A172 (cell line): Measurements from ENCODE around the gene AK1. TPM values are rescaled to one million over a fixed set of nuclear protein-coding genes. Genes with fewer than 3 reads are reported as not detected.
"Not testable (repeated sequence)": the region's sequence is repeated elsewhere in the genome, so short reads cannot be mapped to it uniquely, and the experiment has no call there.

Source experiments
- DNase-seq: peaks from one replicate; pipeline ENCODE4 v3.0.0-alpha.2; 2015; ENCODE audit warnings: low spot score
- total RNA-seq: library from RNA; depleted of rRNA; stranded (reverse); fragments of >200 nt; shearing (Covaris generic); gene quantifications from 2 replicates; pipeline ENCODE4 v1.2.3, GENCODE V29; 2014

Gene AK1
- total RNA-seq, 1 experiment from 2014 or later, result 173 TPM

DNA sequence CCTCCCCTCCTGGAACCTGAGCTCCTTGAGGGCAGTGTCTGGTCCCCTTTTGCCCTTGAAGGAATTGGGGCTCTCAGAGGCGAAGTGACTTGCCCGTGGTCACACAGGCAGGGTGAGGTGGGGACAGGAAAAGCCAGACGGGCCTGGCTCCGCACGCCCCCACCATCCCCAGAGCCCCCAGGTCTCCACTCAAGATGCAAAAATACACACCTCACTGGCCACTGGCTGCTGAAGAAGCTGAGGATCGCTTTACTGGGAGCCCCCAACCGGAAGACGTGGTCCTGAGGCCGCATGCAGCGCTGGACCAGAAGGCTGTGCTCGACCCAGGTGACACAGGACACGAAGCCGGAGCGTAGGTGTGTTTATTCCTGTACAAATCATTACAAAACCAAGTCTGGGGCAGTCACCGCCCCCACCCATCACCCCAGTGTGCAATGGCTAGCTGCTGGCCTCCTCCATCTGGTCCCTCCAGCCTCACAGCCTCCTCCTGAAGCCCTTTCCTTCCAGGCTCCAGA lies 7.6 kb upstream of the AK1 start:
- no peak for DNase-seq

DNA sequence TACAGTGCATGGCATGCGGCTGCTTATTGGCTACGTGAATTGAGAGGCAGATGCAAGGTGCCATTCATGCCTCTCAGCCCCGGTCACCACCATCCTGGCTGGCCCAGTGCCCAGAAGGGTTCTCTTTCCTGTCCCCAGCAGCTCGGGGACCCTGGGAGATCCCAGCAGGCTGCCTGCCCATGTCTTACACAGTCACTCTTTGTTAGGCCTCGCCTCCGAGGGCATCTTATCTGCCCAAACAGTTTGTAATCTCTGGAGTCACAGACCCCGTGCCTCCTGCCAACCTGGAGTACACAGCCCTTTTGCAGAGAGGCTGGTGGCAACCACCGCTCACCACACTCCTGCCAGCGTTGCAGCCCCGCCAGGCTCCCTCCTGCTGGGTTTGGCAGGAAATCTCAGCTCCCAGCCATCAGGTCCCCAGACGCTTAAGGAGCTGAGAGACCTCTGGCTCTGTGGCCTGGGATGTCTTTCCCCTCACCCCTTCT lies 7.0 kb upstream of the AK1 start:
- DNase-seq, result peak; percentile 80

DNA sequence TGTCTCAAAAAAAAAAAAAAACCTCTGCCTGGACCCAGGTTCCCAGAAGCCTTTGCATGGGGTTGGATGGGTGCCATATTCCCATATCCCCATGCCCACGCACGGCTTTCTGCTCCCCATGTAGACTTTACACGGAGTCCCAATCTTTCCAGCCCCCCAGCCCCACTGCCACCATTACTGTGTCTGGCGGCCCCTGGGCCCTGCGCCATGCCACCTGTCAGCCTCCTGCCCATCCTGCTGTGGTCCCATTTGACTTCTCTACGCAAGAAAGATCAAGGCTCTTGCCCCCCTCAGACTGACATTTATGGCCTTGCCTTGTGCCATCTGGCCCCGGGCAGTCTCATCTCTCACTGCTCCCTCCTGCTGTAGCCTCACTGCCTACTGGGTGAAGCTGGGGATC lies 6.5 kb upstream of the AK1 start:
- no peak for DNase-seq

DNA sequence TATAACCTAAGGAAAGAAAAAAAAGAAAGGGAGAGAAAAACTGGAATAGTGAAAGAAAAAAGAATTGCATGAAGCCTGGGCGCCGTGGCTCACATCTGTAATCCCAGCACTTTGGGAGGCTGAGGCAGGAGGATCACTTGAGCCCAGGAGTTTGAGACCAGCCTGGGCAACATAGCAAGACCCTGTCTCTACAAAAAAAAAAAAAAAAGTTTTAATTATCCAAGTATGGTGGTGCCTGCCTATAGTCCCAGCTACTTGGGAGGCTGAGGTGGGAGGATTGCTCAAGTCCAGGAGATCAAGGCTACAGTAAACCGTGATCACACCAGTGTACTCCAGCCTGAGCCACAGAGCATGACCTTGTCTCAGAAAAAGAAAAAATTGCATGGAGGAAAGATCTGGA lies 4.2 kb upstream of the AK1 start:
- not testable (repeated sequence) for DNase-seq

DNA sequence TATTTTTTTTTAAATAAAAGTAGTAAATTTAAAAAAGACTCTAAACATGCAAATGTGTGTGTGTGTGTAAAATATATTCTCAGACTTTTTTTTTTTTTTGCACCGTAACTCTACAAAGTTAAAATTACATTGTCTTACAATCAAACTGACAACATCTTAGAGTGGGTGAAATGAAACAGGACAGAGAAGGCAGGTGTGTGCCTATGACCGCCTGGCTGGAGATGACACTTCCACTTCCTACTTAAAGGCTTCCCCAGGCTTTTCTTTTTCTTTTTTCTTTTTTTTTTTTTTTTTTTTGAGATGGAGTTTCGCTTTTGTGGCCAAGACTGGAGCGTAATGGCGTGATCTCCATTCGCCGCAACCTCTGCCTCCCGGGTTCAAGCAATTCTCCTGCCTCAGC lies 2.7 kb upstream of the AK1 start:
- no peak for DNase-seq

DNA sequence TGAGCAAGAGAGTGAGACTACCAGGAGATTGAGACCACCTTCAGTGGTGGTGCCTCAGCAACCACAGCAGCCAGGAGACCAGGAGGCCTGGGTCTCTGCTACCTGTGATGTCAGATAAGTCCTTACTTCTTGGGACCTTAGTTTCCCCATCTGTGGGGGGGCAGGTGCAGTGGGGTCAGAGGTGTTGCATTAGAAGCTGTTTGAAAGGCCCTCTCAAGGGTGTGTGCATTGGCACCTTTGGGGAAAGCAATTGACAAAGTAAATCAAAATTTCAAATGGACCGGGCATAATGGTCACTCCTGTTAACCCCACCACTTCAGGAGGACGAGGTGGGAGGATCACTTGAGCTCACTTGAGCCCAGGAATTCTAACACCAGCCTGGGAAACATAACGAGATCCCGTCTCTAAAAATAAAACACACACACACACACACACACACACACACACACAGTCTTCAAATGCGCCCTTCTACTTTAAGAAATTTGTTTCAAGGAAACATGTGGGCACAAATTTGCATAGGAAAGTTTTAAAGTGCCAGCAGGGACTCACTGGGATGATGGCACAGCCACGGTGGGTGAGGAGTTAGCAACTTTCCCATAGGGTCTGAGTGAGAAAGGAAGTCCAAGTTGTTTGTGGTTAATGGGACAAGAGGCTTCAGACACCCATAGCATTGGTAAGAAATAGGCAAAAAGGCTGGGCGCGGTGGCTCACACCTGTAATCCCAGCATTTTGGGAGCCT lies 1.3 kb upstream of the AK1 start:
- DNase-seq, result no peak

DNA sequence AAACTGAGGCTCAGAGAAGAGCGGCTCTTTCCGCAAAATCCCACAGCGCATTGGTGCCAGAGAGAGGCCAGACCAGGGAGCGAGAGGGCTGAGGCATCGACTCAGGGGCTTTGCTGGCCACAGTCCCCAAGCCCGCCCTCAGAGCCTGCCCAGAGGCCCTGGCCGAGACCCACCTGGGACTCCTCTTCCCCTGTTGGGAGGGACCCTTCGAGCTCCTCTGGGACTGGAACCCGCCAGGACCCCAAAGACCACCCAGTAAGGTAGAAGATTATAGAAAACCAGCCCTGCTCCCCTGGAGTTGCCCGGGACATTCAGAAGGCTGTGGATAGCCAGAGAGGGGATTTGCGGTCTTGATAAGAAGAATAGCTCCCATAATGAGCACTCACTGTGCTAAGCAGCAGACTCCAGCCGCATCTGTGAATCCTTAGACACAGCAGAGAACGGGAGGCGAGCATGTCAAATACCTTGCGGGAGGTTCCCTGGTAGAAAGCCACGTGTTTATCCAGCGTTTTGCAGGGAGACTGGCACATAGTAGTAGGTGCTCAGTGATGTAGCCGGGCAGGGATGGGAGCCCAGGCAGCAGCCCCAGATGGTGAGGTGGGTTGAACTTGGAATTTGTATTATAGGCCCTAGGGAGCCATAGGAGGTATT lies 651 bp upstream of the AK1 start:
- DNase-seq, result no peak

DNA sequence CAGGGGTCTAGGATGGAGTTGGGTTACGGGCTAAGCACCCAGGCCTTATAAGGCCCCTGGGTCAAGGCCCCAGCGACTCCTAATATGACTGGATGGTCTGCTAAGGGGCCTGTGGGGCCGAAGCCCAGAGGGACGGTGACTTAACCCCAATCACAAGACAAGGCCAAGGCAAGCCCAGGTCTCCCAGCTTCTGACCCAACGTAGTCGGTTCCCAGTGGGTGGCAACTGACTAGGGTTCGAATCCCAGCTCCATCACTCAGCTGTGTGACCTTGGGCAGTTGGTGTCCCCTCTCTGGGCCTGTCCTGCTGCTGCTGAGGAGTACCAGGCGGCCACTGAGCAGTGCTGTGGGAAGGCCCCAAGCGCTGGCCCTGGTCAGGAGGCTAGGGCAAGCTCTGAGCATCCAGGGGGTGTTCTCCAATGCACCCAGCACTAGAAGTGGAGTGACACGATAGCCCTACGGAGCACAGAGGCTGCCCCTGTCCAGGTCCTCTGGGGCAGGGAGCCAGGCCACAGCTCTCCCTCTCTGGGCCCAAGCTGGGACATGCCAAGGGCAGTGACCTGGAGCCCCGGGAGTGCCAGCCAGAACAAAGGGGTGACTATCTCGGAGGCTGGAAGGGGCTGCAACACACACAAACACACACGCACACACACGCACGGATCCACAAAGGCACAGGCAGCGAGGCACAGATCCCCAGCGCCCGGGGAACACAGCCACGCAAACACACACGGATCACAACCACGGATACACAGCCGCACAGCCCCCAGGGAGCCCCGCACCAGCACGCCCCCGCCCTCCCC lies 512 bp downstream of the AK1 start:
- DNase-seq, result no peak

DNA sequence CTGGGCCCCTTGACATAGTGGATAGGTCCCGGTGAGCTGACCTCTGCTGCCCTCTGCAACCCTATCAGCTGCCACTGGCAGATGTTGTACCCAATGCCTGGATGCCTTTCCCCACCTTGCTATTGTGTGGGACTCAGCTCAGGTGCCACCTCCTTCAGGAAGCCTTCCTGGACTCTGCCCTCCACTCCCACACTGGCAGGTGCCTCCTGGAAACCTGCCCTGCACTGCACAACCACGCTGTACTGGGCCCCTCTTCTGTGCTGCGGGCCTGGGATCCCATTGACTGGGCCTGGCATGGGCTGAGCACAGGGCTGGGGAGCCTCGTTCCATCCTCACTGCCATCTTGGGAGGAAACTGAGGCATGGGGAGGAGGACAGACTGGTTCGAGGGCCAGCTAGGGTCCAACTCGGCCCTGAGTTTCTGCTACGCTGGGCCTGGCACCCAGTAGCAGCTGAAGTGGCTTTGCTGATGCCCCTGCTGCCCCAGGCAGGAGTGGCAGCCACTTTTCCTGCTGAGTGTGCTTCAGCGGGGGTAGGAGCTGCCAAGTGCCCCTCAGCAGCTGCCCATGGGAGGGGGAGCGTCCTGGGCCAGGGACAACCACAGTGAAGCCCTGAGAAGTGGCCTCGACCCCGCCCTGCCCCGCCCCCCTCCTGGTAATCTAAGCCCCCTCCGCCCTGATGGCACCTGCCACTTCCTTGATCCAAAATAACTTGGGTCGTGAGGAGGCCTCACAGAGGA lies 1.3 kb downstream of the AK1 start:
- DNase-seq, result no peak

DNA sequence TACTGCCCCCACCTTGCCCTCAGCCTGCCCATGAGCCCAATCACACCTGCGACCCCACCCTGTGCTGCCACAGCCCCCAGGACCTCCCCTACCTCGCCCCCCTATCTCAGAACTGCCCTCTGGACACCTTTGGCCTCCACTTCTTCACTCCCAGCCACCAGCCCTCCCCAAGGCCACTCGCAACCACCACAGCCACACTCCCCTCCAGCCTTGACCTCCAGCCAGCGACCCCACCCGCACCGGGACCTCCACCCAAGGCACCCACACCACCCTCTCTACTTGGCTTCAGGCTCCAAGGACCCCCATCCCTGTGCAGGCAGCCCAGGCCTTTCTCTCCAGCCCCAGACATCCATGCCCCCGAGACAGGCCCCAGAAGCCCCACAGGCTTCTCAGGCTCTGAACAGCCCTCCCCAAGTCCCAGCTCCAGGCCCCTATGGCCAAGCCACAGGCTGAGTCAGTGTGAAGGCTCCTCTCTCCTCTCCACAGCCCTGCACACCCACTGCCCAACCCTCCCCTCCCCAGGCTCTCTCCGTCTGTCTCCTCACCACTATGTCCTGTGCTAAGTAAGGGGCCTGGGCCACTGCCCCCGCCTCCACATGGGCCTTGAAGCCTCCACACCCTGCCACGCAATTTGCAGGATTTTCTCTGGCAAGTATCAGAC lies 2.0 kb downstream of the AK1 start:
- peak; percentile 54 for DNase-seq

DNA sequence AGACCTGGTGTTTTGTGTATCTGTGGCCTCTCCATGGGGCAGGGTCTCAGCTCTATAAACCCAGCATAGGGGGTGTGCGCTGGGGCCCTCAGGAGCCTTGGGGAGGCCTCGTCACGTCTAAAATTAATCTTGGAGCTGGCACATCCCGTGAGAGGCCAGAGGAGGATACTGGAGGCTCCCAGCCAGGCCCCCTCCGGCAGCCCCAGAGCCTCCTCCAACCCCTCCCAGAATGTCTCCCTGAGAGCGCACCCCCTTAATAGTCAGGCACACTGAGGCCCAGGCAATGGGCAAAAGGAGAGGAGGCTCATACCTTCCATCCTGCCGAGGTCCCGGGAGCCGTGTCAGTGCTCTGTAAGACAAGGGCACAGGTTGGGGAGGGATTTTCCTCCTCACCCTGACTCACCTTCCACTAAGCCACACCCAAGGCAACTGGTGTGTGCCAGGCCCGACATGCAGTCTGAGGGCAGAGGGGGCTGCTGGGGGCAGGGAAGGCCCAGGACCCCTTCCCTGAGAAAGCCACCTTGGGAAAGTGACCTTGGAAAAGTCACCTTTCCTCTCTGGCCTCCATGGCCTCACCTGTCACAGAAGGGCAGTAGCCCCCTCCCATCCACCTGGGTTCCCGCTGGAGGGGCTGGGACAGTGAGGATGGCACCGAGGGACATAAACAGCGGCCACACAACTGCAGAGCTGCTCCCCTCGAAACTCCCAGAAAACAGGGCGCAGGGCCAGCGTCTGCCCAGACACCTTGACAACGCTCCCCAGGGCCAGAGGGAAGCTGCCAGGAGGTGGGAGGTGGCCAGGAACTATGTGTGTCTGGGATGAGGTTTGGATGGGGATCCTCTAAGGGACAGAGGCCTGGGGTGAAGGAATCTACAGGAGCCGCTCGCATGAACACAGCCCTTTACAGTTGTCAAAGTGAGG lies 2.9 kb downstream of the AK1 start:
- DNase-seq, result peak; percentile 74

DNA sequence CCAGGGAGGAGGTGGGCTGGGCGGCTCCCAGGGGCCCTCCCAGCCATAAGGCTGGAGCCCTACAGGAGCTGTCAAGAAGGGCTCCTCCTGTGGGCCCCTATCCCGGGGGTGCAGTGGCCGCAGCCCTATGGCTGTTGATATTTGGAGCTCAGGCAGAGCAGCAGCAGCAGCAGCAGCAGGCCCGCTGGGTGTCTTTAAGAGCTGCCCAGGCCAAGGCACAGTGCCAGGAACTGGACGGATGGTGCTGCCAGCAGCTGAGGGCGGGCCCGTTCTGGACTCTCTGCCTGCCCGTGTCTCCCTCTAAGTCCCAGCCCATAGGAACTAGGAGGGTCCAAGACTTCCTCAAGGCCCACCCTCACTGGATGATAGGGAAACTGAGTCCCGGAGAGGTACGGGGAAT lies 3.6 kb downstream of the AK1 start:
- peak; percentile 71 for DNase-seq

DNA sequence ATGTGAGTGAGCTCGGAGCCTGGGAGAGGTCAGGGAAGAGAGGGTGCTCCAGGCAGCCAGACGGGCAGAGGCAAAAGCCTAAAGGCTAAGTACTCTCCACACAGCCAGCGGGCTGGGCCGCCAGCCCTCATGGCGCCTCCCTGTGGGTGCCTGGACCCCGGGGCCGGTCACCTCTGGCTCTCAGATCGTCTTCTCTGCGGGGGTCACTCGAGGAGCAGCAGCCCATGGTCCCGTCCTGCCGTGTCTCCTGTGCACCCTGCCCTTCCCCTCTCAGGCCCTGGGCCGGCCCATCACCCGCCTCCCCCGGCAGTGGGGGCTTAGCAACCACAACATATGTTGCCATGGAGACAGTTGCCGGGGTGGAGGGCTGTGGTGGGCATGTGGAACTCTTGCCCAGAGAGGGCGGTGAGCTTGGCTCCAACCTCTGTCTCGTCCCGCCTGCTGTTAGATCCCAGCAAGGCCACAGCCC lies 4.2 kb downstream of the AK1 start:
- DNase-seq, result no peak

DNA sequence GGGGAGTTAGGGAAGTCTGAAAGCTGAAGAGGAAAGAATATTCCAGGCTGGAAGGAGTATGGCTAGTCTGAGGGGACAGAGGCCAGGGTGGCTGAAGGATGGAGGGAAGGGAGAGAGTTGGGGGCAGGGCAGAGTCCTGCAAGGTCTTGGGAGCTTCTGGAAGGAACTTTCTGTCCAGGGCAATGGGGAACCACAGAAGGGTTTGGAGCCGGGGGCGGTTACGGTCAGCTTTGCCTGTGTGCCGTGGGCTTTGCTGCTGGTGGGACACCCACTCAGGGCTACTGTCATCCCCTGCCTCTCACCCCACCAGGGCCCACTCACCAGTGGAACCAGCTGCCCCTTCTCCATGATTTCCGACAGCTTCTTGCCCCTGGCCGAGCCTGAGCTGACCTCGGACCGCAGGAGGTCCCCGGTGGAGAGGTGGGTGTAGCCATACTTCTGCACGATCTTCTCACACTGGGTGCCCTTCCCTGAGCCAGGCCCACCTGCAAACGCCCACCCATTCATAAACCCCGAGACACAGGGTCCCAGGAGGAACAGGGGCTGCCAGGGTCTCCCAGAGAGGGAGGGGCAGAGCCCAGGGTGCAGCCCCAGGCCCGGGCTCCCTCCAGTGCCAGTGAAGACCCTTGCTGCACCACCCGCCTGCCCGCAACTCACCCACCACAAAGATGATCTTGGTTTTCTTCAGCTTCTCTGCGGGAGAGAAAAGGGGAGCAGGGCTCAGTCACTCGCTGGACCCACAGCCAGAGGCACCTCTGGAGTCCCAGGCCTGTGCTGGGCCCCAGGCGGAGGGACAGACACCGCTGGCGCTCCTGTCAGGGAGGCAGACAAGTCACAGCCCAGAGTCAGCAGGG lies 4.9 kb downstream of the AK1 start:
- DNase-seq, result no peak

DNA sequence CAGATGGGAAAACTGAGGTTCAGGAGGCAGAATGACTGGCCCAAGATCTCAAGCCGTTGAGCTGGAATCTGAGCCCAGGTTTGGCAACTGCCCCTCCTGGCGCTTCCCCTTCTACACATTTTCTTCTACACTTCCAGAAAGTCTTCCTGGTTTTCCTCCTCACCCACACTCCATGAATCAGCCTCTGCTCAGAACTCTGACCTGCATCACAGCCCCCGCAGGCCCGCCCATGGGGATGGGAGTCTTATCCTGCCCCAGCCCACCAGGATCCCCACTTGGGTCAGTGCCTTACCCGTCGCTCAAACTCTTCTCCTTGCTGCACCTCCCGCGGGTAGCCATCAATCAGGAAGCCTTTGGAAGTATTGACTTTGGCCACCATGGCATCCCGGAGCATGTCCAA lies 5.9 kb downstream of the AK1 start:
- DNase-seq, result no peak

DNA sequence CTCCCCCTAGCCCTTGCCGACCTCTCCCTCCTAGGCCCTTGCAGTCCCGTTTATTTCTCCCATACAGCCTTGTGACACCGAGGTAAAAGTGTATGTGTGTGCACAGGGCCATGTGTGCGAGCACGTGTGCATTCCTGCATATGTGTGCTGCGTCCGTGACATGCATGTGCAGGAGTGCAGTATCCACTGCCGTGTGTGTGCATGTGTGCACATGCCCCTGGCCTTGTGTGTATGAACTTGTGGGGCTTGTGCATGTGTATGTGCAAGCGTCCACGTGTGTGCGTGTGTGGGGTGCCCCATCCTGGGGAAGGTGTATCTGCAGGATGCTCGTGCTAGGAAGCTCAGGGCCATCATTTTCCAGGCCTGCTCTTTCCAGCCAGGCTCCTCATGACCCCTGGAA lies 6.6 kb downstream of the AK1 start:
- no peak for DNase-seq

DNA sequence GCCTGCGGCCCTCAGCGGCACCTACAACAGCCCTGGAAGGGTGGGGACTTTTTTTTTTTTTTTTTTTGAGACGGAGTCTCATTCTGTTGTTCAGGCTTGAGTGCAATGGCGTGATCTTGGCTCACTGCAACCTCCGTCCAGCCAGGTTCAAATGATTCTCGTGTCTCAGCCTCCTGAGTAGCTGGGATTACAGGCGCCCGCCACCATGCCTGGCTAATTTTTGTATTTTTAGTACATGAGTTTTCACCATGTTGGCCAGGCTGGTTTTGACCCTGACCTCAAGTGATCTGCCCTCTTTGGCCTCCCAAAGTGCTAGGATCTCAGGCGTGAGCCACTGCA lies 7.4 kb downstream of the AK1 start:
- DNase-seq, result not testable (repeated sequence)

DNA sequence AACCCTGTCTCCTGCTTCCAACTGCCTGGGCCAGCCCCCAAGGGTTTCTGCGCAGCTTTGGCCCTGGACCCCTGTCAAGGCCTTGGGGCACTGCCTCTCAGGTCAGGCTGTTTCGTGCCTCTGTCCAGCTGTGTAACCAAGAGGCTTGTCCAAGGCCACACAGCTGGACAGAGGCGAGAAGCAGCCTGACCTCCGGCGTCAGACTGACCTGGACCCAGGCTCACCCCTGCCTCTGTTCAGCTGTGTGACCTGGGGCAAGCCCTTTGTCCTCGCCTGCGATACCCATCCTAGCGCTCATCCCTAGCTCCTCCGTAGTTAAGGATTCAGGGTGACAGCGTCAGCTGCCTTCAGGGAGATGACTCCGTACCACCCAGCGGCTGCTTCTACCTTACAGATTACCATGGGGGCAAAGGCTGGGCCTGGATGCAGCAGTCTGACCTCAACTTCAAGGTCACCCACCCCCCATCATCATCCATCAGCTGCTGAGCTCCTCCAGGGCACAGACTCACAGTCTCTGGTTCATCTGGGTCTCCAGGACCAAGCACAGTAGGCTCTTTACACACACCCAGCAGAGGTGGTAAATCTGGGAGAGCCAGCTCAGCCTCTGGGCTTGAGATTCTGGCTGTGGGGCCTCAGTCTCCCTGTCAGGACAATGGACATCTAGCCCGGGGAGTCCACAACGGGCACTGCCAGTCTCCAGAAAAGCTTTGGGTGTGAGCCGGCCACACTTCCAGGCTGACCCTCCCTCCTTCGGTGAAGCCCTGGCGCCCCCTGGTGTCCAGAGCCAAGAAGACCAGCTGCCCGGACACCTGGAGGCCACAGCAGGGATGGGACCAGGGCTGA lies 7.9 kb downstream of the AK1 start:
- DNase-seq, result peak; percentile 83
